Right forelimb (tissue), 1 donor: ENCODE measurements around the gene SEC31A.
A peak's percentile ranks its signal among the peaks of the same experiment; 100 is the strongest.
"Not testable (repeated sequence)": the region's sequence is repeated elsewhere in the genome, so short reads cannot be mapped to it uniquely, and the experiment has no call there.

Source experiments
- DNase-seq: peaks from one replicate; pipeline ENCODE4 v3.0.0-alpha.2; 2018

The SEC31A gene

GRCh38 chr4:82833696-82834313 is 57.1 kb downstream of the SEC31A start:
- no peak for DNase-seq

DNA sequence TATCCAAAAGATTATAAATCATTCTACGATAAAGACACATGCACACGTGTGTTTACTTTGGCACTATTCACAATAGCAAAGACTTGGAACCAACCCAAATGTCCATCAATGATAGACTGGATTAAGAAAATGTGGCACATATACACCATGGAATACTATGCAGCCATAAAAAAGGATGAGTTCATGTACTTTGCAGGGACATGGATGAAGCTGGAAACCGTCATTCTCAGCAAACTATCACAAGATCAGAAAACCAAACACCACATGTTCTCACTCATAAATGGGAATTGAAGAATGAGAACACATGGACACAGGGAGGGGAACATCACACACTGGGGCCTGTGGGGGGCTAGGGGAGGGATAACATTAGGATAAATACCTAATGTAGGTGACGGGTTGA is 57.9 kb downstream of the SEC31A start:
- DNase-seq: not testable (repeated sequence)

DNA sequence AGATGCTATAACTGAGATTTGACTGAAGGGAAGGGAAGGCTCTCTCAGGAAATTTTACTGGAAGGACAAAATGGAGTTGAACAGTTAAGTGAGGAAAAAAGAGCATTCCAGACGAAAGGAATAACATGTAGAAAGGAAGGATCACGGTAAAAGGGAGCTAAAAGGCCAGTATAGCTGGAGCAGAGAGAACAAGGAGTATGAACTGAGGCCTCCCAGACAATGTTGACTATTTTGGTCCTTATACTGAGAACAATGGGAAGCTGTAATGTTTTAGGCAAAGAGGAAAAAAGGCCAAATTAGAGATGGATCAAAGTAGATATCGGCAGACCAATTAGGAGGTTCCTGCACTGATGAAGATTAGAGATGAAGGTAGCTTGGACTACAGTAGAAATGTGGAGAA is 65.5 kb downstream of the SEC31A start:
- DNase-seq: no peak

DNA sequence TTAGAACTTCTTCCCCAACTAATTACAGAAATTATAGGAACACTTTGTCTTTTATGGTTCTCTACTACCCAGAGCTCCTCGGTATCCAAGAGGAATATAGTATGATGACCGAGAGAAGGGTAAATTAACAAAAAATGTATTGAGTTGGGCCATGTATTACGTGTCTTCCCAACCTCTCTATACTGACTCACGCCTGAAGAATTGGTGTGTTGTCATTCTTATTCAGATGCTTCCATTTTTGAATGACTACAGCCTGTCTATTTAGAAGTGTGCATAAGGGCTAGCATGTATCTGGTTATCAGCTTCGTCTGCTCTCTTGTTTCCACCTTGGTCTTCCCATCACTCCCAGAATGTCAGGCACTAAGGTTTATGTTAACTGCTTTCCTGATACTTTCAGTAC is 67.9 kb downstream of the SEC31A start:
- DNase-seq: no peak

DNA sequence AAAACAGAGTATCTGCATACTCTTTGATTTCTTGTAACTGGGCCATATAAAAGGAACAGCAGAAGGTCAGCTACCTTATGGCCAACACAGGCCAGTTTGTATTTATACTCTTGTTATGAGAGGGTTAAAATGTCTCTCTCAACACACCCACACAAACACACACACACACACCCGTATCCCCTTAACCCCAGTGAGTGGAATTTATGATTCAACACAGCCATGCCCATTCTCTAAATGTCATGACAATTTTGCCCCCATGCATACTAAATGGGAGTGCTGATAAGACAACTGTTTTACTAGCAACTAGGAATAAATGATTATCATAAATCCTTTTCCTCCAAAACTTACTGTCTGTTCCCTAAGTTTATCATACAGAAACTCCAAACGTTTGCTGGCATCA is 70.3 kb downstream of the SEC31A start:
- DNase-seq: no peak

DNA sequence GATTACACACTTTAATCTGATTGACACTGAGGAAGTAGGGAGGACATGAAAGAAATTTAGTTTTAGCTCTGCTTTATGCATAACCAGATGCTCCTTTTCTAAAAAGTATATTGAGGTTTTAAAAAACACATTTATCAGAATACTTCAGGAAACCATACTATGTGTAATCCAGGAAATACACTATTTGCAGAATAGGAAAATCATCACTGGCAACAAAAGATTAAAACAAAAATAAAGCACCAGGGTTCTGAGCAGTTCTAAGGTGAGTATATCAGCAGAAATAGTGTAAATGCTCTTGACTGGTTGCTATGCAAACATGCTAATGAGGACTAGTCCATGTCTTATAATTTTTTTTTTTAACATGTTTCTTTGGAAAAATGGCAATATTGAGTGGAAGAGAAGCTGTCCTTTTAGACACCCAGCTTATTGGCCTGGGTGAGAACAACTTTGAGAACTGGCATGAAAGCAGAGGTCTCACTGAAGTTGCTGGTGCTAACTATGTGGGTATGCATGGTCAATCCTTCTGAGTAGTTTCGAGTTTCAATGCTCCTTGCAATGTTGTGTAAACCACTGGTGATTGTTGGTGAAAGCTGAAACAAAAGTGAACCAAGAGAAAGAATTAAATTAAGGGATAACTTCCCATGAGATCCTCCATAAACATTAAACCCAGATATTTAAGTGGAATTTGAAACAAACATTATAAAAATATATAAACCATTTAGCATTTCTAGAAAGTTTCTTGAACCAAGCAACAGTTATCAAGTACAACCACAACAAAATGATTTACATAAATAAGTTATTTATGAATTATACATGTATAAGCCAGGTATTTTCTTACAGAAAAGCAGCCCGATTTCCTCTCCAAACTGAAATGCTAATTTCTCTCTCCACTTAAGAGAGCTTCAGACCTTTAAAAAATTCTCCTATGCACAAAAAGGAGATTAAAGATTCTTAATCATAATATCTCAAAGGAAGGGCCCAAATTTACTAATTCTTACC is 72.0 kb downstream of the SEC31A start:
- DNase-seq: no peak

DNA sequence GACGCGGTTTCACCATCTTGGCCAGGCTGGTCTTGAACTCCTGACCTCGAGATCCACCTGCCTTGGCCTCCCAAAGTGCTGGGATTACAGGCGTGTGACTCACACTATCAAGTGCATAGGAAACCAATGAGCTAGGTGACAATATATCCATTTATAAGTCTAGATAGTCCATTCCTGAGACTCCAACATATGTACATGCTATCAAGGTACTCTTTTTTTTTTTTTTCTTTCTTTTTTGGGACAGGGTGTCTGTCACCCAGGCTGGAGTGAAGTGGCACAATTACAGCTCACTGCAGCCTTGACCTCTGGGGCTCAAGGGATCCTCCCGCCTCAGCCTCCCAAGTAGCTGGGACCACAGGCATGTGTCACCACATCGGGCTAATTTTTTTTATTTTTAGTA is 74.1 kb downstream of the SEC31A start:
- not testable (repeated sequence) for DNase-seq

GRCh38 chr4:82814034-82814433 is 76.9 kb downstream of the SEC31A start:
- no peak for DNase-seq

- DNase-seq: no peak
Observed at GRCh38 chr4:82811838-82812341, 79.1 kb downstream of the SEC31A start.

DNA sequence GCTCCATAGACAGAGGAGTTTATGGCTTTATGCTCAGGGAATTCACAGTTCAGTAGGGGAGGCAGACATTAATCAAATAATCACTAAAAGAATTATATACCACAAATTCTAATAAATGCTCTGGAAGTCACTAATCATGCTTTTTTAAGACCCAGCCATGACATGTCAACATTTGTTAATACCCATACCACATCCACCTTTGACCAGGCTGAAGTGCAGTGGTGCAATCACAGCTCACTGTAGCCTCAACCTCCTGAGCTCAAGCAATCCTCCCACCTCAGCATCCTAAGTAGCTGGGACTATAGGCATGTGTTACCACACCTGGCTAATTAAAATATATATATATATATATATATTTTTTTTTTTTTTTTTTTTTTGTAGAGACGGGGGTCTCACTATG is 79.6 kb downstream of the SEC31A start:
- no peak for DNase-seq

DNA sequence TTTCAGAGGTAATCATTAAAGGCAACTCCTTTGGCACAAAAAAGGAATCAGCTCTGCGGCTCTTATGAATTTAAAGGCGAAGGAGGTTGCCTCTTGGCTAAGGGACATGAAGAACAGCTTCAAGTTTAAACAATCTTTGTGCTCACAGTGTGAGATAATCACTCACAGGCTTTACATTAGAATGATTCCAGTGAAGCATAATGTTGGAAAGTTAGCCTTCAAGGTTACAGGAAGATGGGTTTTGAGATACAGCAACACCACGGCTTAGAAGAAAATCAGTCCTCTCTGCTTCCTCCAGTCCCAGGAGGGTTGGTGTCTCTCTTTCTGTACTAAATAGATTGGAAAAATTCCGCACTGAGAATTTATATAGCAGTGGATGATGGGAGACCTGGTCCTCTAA is 80.8 kb downstream of the SEC31A start:
- DNase-seq: no peak

DNA sequence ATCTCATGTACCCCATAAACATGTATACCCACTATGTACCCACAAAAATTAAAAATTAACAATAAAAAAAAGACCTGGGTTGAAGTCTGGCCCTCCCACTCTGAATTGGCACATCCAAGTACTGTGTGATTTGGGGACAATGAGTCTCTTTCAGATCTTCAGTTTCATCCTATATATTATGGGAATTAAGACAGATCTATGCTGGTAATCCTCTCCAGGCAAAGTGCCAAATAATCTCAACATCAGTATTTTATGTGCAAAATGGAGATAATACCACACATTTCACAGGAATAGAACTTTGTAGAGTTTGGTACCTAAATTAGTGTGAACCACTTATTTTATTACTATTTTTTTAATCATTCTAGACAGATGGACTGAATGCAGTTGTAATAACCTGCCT is 81.3 kb downstream of the SEC31A start:
- no peak for DNase-seq

GRCh38 chr4:82803746-82804145 is 87.2 kb downstream of the SEC31A start:
- no peak for DNase-seq

DNA sequence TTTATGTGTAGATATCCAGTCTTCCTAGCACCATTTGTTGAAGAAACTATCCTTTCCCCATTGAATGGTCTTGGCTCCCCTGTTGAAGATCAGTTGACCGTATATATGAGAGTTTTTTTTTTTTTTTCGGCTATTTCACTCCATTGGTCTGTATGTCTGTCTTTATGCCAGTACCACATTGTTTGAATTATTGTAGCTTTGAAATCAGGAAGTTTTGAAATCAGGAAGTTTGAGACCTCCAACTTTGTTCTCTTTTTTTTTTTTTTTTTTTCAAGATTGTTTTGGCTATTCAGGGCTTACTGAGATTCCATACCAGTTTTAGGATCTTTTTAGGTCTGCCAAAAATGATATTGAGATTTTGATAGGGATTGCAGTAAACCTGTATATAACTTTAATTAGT is 88.0 kb downstream of the SEC31A start:
- DNase-seq: no peak

GRCh38 chr4:82801910-82802521 is 88.9 kb downstream of the SEC31A start:
- no peak for DNase-seq

- no peak for DNase-seq
Observed at GRCh38 chr4:82799006-82799881, 91.7 kb downstream of the SEC31A start.

DNA sequence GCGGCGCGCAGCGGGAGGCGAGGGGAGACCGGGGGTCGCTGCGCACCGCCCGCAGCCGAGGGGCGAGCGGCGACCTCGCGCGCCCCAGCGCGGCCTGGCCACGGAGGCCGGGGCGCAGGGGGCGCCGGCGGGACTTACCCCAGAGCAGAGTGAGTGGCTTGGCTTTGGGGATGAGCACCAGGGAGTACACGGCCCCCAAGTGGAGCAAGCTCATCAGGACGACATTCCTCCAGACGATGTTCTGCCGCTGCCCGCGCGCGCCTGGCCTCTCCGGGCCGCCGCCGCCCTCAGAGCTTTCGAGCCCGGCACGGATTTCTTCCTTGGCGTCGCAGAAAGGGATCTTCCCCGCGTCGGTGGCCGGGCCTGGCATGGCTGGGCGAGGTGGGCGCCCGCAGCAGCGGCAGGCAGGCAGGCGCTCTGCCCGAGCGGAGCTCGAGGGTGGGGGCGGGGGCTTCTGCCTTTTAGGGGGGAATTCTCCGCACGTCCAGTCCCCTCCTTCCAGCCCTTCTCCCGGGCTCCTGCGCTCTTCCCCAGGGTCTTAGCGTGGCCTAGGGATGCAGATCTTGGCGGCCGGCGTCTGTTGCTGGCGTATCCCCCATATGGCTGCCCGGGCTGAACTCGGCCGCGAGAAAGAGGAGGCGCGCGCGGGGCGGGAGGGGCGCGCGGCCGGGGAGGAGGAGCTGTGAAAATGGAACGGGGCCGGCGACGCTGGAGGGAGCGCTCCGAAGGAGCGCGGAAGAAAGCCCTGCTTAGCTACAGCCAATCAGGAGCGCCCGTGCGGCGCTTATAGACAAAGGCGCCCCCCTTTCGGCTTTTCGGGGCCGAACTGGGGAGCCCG is 92.6 kb downstream of the SEC31A start, which contains the start of gene SCD5:
Gene SCD5, minus strand, starts transcription at position 629 of the 838 bp plus-strand sequence. Its CDS starts 259 bp downstream, at position 370.
- DNase-seq: peak; percentile 87

- DNase-seq: peak; percentile 64
Observed at GRCh38 chr4:82797405-82798111, 93.4 kb downstream of the SEC31A start.

DNA sequence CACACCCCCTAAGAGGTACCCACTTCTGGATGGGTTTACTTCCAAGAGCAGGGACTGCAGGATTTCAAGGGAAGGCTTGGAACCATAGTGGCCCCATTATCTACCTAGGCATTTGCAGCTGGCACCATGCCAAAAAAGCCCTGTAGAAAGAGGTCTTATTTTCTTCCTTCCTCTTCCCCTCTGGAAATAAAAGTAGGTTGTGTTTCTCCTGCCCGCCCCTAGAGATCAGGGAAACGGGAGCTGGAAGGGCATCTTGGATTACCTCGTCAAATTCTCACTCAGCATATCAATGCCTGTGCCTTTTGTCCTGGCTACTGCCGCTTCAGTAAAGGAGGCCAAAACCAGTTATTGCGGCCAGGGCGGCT is 93.9 kb downstream of the SEC31A start:
- DNase-seq: no peak

GRCh38 chr4:82792912-82793649 is 97.9 kb downstream of the SEC31A start:
- no peak for DNase-seq
